Smooth muscle cell (in vitro differentiated cells): Measurements from ENCODE around the gene HIPK1. TPM values are rescaled to one million over a fixed set of nuclear protein-coding genes. Genes with fewer than 3 reads are reported as not detected.

ENCODE experiments used
- DNase-seq: peaks from one replicate; lab custom pipeline; 2025; ENCODE audit not compliant: unreplicated experiment; lab: John Stamatoyannopoulos, UW
- H2AFZ ChIP-seq: fragments of 200-600 bp; sonication (generic); 2 replicates; pipeline ENCODE4 v1.6.0; 2016; ENCODE audit warnings: antibody characterized with exemption, low read depth, mild to moderate bottlenecking
- H3F3A ChIP-seq: fragments of 200-600 bp; sonication (generic); 2 replicates; pipeline ENCODE4 v1.6.0; 2017; ENCODE audit warnings: antibody characterized with exemption, low read depth
- H3K27ac ChIP-seq: fragments of 200-600 bp; sonication (generic); 2 replicates; pipeline ENCODE4 v1.5.1; 2016; ENCODE audit warnings: low read depth, mild to moderate bottlenecking
- H3K27me3 ChIP-seq: fragments of 200-600 bp; sonication (generic); 2 replicates; pipeline ENCODE4 v1.6.1; 2016; ENCODE audit warnings: low read depth, mild to moderate bottlenecking
- H3K36me3 ChIP-seq: fragments of 200-600 bp; sonication (generic); 2 replicates; pipeline ENCODE4 v1.5.1; 2016; ENCODE audit warnings: low read depth
- H3K4me1 ChIP-seq: fragments of 200-600 bp; sonication (generic); 2 replicates; pipeline ENCODE4 v1.5.1; 2016; ENCODE audit warnings: low read depth
- H3K4me2 ChIP-seq: fragments of 200-600 bp; sonication (generic); 2 replicates; pipeline ENCODE4 v1.6.0; 2016; ENCODE audit warnings: mild to moderate bottlenecking
- H3K4me3 ChIP-seq: fragments of 200-600 bp; sonication (generic); 2 replicates; pipeline ENCODE4 v1.5.1; 2016; ENCODE audit warnings: mild to moderate bottlenecking
- H3K79me2 ChIP-seq: fragments of 200-600 bp; sonication (generic); 2 replicates; pipeline ENCODE4 v1.6.0; 2016; ENCODE audit warnings: low read depth, mild to moderate bottlenecking
- H3K9ac ChIP-seq: fragments of 200-600 bp; sonication (generic); 2 replicates; pipeline ENCODE4 v1.6.0; 2016; ENCODE audit warnings: low read depth
- H3K9me3 ChIP-seq: fragments of 200-600 bp; sonication (generic); replicated peaks from 2 replicates; pipeline ENCODE4 v1.5.1; 2016; ENCODE audit warnings: low read depth
- H4K20me1 ChIP-seq: fragments of 200-600 bp; sonication (generic); 2 replicates; pipeline ENCODE4 v1.6.0; 2016; ENCODE audit warnings: low read depth
- CTCF ChIP-seq: fragments of 200-600 bp; sonication (generic); IDR thresholded peaks from 2 replicates; pipeline ENCODE4 v1.5.1; 2017; ENCODE audit warnings: borderline replicate concordance, mild to moderate bottlenecking, antibody characterized with exemption; ENCODE audit not compliant: insufficient read depth, poor library complexity, severe bottlenecking
- WGBS: methylation state at CpG from one replicate; pipeline ENCODE4 v1.1.7; 2016; ENCODE audit warnings: low lambda C conversion rate; 5-methylcytosine and 5-hydroxymethylcytosine counted together
- polyA plus RNA-seq: library from polyadenylated mRNA; unstranded; fragments of >200 nt; fragmentation: Nextera tagmentation; extraction: Ambion mirVana; gene quantifications from 2 replicates; pipeline ENCODE4 v1.2.1, GENCODE V29; 2016
- total RNA-seq: library from RNA; depleted of rRNA; stranded (reverse); fragments of >200 nt; gene quantifications from 2 replicates; pipeline ENCODE4 v1.2.3, GENCODE V29; 2014

Gene HIPK1
- total and polyA plus RNA-seq, 2 experiments from 2014 or later, result 12.0 to 34.2 TPM

DNA sequence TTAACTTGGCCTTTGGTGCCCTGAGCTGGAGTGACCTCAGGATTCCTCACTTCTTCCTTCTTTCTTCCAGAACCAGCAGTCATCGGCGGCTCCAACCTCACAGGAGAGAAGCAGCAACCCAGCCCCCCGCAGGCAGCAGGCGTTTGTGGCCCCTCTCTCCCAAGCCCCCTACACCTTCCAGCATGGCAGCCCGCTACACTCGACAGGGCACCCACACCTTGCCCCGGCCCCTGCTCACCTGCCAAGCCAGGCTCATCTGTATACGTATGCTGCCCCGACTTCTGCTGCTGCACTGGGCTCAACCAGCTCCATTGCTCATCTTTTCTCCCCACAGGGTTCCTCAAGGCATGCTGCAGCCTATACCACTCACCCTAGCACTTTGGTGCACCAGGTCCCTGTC is 43.8 kb downstream of the HIPK1 start:
- H3K9ac ChIP-seq, result no peak overlapping the region
- H4K20me1 ChIP-seq, result peaks cover 13% of the 10 kb centered on the region
- no peak overlapping the region for H3K4me2 ChIP-seq
- H3K79me2 ChIP-seq, result no peaks in the 10 kb centered on the region
- H3K27ac ChIP-seq, result no peak overlapping the region
- no peak for DNase-seq
- TF ChIP-seq CTCF, result no peak
- H2AFZ ChIP-seq, result no peak overlapping the region
- H3K27me3 ChIP-seq, result no peaks in the 10 kb centered on the region
- no peak overlapping the region for H3K4me3 ChIP-seq
- peaks cover 28% of the 10 kb centered on the region for H3K4me1 ChIP-seq
- 90% methylated on average over 9 of the region's 9 CpGs for WGBS
- peaks cover 20% of the 10 kb centered on the region for H3K36me3 ChIP-seq
- no peaks in the 10 kb centered on the region for H3K9me3 ChIP-seq
- H3F3A ChIP-seq, result peaks cover 5% of the 10 kb centered on the region

DNA sequence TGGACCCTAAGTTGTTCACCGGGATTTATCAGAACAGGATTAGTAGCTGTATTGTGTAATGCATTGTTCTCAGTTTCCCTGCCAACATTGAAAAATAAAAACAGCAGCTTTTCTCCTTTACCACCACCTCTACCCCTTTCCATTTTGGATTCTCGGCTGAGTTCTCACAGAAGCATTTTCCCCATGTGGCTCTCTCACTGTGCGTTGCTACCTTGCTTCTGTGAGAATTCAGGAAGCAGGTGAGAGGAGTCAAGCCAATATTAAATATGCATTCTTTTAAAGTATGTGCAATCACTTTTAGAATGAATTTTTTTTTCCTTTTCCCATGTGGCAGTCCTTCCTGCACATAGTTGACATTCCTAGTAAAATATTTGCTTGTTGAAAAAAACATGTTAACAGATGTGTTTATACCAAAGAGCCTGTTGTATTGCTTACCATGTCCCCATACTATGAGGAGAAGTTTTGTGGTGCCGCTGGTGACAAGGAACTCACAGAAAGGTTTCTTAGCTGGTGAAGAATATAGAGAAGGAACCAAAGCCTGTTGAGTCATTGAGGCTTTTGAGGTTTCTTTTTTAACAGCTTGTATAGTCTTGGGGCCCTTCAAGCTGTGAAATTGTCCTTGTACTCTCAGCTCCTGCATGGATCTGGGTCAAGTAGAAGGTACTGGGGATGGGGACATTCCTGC is 46.2 kb downstream of the HIPK1 start:
- peaks cover 3% of the 10 kb centered on the region for H3K36me3 ChIP-seq
- no peak overlapping the region for H3K9ac ChIP-seq
- no peaks in the 10 kb centered on the region for H3K9me3 ChIP-seq
- peaks cover 45% of the 10 kb centered on the region for H3K4me1 ChIP-seq
- H3K27me3 ChIP-seq, result no peaks in the 10 kb centered on the region
- no peak overlapping the region for H3K27ac ChIP-seq
- DNase-seq, result no peak
- H3K79me2 ChIP-seq, result peaks cover 3% of the 10 kb centered on the region
- H3K4me3 ChIP-seq, result no peak overlapping the region
- H4K20me1 ChIP-seq, result peaks cover 13% of the 10 kb centered on the region
- H3K4me2 ChIP-seq, result peak overlapping the region; percentile 12
- WGBS, result 84% methylated on average over 4 of the region's 4 CpGs
- TF ChIP-seq CTCF, result no peak
- H3F3A ChIP-seq, result peaks cover 13% of the 10 kb centered on the region
- no peak overlapping the region for H2AFZ ChIP-seq

- Histone ChIP-seq H3K27me3 (no peaks in the 10 kb centered on the region), H3K4me1 (peaks cover 56% of the 10 kb centered on the region), H2AFZ (no peak overlapping the region), H4K20me1 (peaks cover 13% of the 10 kb centered on the region), H3K27ac (no peak overlapping the region), H3K9me3 (no peaks in the 10 kb centered on the region), H3K9ac (no peak overlapping the region), H3K36me3 (peaks cover 3% of the 10 kb centered on the region), H3F3A (peaks cover 17% of the 10 kb centered on the region), H3K79me2 (peaks cover 15% of the 10 kb centered on the region), H3K4me3 (no peak overlapping the region), H3K4me2 (no peak overlapping the region)
- peak; percentile 40 for TF ChIP-seq CTCF
- DNase-seq, result no peak
- 59% methylated on average over 4 of the region's 4 CpGs for WGBS
Observed at GRCh38 chr1:113976609-113977278, 47.6 kb downstream of the HIPK1 start.

DNA sequence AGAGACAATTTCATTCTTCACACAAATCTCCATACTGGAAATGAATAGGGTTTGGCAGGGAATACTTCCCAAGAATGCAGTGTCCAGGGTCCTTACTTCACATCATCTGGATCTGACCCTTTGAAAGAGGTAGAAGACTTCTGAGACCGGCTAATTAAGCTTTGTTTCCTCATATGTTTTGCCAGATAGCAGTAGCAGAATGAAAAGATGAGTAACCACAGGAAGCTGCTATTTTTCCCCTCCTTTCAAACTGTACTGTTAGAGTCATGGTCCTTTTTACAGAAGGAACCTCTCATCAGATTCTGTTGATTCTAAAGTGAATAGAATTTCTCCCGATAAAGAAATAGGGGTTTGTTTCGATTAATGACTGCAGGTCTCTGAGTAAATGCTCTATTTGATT is 48.8 kb downstream of the HIPK1 start:
- H4K20me1 ChIP-seq, result peaks cover 13% of the 10 kb centered on the region
- H3K9ac ChIP-seq, result no peak overlapping the region
- H2AFZ ChIP-seq, result no peak overlapping the region
- DNase-seq, result no peak
- no peaks in the 10 kb centered on the region for H3K9me3 ChIP-seq
- 64% methylated on average over 3 of the region's 3 CpGs for WGBS
- peaks cover 15% of the 10 kb centered on the region for H3K79me2 ChIP-seq
- no peak overlapping the region for H3K4me3 ChIP-seq
- peaks cover 66% of the 10 kb centered on the region for H3K4me1 ChIP-seq
- no peak for TF ChIP-seq CTCF
- peaks cover 28% of the 10 kb centered on the region for H3F3A ChIP-seq
- H3K27me3 ChIP-seq, result no peaks in the 10 kb centered on the region
- peak overlapping the region; percentile 88 for H3K4me2 ChIP-seq
- H3K27ac ChIP-seq, result peak overlapping the region; percentile 93
- H3K36me3 ChIP-seq, result no peaks in the 10 kb centered on the region
